Natural killer cell (primary cell): Measurements from ENCODE around the gene STAT5B. TPM values are rescaled to one million over a fixed set of nuclear protein-coding genes. Genes with fewer than 3 reads are reported as not detected.

Experiments used
- ATAC-seq, 3 donors: fragments of 150-1000 bp in 2 of 3; fragments of 200-7000 bp in 1 of 3; cut with Tn5 transposase; 1 replicate in 1 of 3; 2 replicates in 2 of 3; pipeline ENCODE4 v1.10.0; 2021; ENCODE audit warnings: mild to moderate bottlenecking in 2 of 3, moderate library complexity in 2 of 3
- DNase-seq, 2 donors: peaks; one replicate each; pipeline versions ENCODE4 v3.0.0 to v3.0.0-alpha.2; 2013 to 2021; ENCODE audit warnings: mixed read lengths in 1 of 2
- H3K27ac ChIP-seq: one replicate; pipeline ENCODE4 v1.5.1; 2013; ENCODE audit warnings: mild to moderate bottlenecking, low read length
- H3K27me3 ChIP-seq: one replicate; pipeline ENCODE4 v1.6.1; 2013; ENCODE audit warnings: low read length; ENCODE audit not compliant: control insufficient read depth, insufficient read depth
- H3K36me3 ChIP-seq: one replicate; pipeline ENCODE4 v1.6.1; 2013; ENCODE audit warnings: low read length; ENCODE audit not compliant: control insufficient read depth, insufficient read depth
- H3K4me1 ChIP-seq: one replicate; pipeline ENCODE4 v1.6.1; 2013; ENCODE audit warnings: low read length; ENCODE audit not compliant: control insufficient read depth, insufficient read depth
- H3K4me3 ChIP-seq: one replicate; pipeline ENCODE4 v1.5.1; 2013; ENCODE audit warnings: low read length
- H3K9me3 ChIP-seq: one replicate; pipeline ENCODE4 v1.6.1; 2013; ENCODE audit warnings: low read length; ENCODE audit not compliant: control insufficient read depth, insufficient read depth
- H3K27ac Mint-ChIP-seq, 2 donors: one replicate each; pipeline ENCODE4 v1.8.0; 2022; ENCODE audit warnings: mild to moderate bottlenecking in 2 of 2, mixed read lengths in 2 of 2, moderate library complexity in 1 of 2
- H3K27me3 Mint-ChIP-seq, 2 donors: one replicate each; pipeline ENCODE4 v1.8.0; 2022; ENCODE audit warnings: low read depth in 2 of 2, mixed read lengths in 2 of 2
- H3K36me3 Mint-ChIP-seq: one replicate; pipeline ENCODE4 v1.8.0; 2022; ENCODE audit warnings: mixed read lengths
- H3K4me1 Mint-ChIP-seq, 2 donors: one replicate each; pipeline ENCODE4 v1.8.0; 2022; ENCODE audit warnings: mixed read lengths in 2 of 2
- H3K4me3 Mint-ChIP-seq: one replicate; pipeline ENCODE4 v1.8.0; 2022; ENCODE audit warnings: mild to moderate bottlenecking, moderate library complexity, mixed read lengths
- H3K9me3 Mint-ChIP-seq, 2 donors: one replicate each; pipeline ENCODE4 v1.8.0; 2022; ENCODE audit warnings: mixed read lengths in 2 of 2
- WGBS: methylation state at CpG from one replicate; pipeline ENCODE4 v1.1.7; 2013; ENCODE audit warnings: missing lambda C conversion rate; ENCODE audit not compliant: insufficient coverage; 5-methylcytosine and 5-hydroxymethylcytosine counted together
- intact Hi-C: fragments of 100-400 bp; cut with micrococcal nuclease; formaldehyde crosslinking; loops from one replicate; pipeline ENCODE4 v1.14.2; 2022
- total RNA-seq, 4 donors: library from RNA; stranded (reverse); fragments of 120-200 nt in 1 of 4; gene quantifications; one replicate each; pipeline versions ENCODE4 v1.2.3 to v1.2.4, GENCODE V29; 2013 to 2022
- TF ChIP-seq, protein P1 (sequence below): fragments of 200-600 bp; IDR thresholded peaks from one replicate; pipeline ENCODE4 v1.8.0; 2022; ENCODE audit warnings: antibody characterized with exemption

The STAT5B gene
- total RNA-seq, 3 donors from 2014 or later (not counting 1 experiment from before 2014, with no cell fraction given): 79.9 to 112 (median 103) TPM

DNA sequence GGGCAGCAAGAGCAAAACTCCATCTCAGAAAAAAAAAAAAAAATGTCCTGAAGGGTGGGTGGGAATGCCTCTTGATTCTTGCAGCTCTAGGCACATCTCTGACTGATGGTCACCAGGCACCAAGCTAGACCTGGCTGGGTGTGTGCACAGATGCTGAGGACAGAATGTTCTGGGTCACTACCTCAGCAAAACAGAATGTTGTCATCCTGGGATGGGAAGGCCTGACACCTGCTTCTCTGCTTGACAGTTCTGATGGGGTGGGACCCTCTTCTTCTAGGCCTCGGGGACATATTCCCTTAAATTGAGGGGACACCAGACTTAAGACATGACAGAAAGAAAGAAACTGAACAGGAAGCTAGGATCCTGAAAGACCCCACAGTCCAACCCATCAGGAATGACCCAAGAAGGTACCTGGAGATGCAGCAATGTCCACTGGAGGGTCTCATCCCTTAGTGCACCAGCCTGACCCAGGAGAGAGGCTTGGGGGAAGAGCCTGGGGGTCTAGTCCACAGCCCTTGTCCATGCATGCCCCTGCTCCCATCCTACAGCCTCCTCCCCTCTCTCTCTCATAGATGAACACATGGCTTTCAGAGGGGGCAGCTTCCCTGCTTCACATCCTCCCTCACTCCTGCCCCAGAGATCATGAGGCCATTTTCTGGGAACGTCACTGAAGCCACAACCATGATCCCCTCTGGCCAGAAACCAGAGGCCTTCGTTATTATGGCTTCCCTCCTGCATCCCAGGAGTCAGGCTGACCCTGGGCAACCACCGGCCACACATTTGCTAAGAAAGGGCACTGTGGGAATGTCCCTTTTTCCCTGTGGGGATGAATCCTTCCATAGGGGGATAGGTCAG is 3.8 kb upstream of the STAT5B start:
- DNase-seq: no peak
- WGBS: 94% methylated on average over 4 of the region's 4 CpGs
- TF ChIP-seq, protein P1, sequence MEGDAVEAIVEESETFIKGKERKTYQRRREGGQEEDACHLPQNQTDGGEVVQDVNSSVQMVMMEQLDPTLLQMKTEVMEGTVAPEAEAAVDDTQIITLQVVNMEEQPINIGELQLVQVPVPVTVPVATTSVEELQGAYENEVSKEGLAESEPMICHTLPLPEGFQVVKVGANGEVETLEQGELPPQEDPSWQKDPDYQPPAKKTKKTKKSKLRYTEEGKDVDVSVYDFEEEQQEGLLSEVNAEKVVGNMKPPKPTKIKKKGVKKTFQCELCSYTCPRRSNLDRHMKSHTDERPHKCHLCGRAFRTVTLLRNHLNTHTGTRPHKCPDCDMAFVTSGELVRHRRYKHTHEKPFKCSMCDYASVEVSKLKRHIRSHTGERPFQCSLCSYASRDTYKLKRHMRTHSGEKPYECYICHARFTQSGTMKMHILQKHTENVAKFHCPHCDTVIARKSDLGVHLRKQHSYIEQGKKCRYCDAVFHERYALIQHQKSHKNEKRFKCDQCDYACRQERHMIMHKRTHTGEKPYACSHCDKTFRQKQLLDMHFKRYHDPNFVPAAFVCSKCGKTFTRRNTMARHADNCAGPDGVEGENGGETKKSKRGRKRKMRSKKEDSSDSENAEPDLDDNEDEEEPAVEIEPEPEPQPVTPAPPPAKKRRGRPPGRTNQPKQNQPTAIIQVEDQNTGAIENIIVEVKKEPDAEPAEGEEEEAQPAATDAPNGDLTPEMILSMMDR: no peak
- H3K27ac Mint-ChIP-seq: no peak overlapping the region
- H3K36me3 Mint-ChIP-seq: no peaks in the 10 kb centered on the region
- H3K9me3 Mint-ChIP-seq: no peaks in the 10 kb centered on the region
- peaks cover 14% of the 10 kb centered on the region for H3K4me1 ChIP-seq
- H3K4me3 ChIP-seq: no peak overlapping the region
- no peaks in the 10 kb centered on the region for H3K27me3 ChIP-seq
- peaks cover 16 to 19% of the 10 kb centered on the region in 2 donors for H3K4me1 Mint-ChIP-seq
- intact Hi-C loops: loop anchor here (10.0 kb wide), 1 partner anchor 55 kb away; no protein-coding TSS in a partner anchor
- H3K27ac ChIP-seq: no peak overlapping the region
- H3K27me3 Mint-ChIP-seq: no peaks in the 10 kb centered on the region
- no peaks in the 10 kb centered on the region for H3K36me3 ChIP-seq
- no peak for ATAC-seq
- no peak overlapping the region for H3K4me3 Mint-ChIP-seq
- H3K9me3 ChIP-seq: no peaks in the 10 kb centered on the region

DNA sequence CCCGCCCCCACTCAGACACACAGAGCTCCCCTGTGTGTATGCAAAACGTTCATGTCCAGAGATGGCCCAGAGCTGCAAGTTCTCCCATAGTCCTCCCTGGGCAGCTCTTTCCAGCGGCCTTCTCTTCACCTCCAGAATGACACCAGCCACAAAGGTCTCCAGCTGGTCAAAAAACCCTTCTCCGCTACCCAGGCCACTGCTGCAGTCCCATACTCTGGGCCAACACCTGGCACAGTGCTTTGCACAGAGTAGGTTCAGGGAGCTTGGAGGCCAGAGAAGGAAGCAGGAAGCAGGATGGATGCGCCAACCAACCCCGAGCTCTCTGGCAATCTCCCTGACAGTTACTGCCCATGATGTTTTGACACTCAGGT is 1.1 kb upstream of the STAT5B start:
- no peaks in the 10 kb centered on the region for H3K27me3 Mint-ChIP-seq
- DNase-seq (no peak), ATAC-seq (no peak)
- Histone ChIP-seq H3K27ac (no peak overlapping the region), H3K9me3 (no peaks in the 10 kb centered on the region), H3K4me3 (no peak overlapping the region), H3K27me3 (no peaks in the 10 kb centered on the region), H3K36me3 (no peaks in the 10 kb centered on the region), H3K4me1 (peaks cover 19% of the 10 kb centered on the region)
- H3K36me3 Mint-ChIP-seq: no peaks in the 10 kb centered on the region
- TF ChIP-seq, protein P1: no peak
- WGBS: 60% methylated on average over 6 of the region's 6 CpGs
- peak overlapping the region; percentile 71 for H3K4me3 Mint-ChIP-seq
- peaks cover 41 to 45% of the 10 kb centered on the region in 2 donors for H3K4me1 Mint-ChIP-seq
- H3K27ac Mint-ChIP-seq: peak overlapping the region; percentile 53 to 92
- no peaks in the 10 kb centered on the region for H3K9me3 Mint-ChIP-seq
- intact Hi-C loops: loop anchor here (10.0 kb wide), 1 partner anchor 53 kb away; no protein-coding TSS in a partner anchor

GRCh38 chr17:42276609-42277341 is 584 bp upstream of the STAT5B start:
- H3K9me3 ChIP-seq: no peaks in the 10 kb centered on the region
- Mint-ChIP-seq H3K9me3 (no peaks in the 10 kb centered on the region), H3K4me1 (peaks cover 47 to 51% of the 10 kb centered on the region in 2 donors), H3K27ac (peak overlapping the region; percentile 53 to 92), H3K27me3 (no peaks in the 10 kb centered on the region), H3K4me3 (peak overlapping the region; percentile 71), H3K36me3 (no peaks in the 10 kb centered on the region)
- H3K4me1 ChIP-seq: peaks cover 19% of the 10 kb centered on the region
- H3K4me3 ChIP-seq: peak overlapping the region; percentile 73
- no peaks in the 10 kb centered on the region for H3K27me3 ChIP-seq
- TF ChIP-seq, protein P1: no peak
- ATAC-seq: no peak
- intact Hi-C loops: loop anchor here (10.0 kb wide), 1 partner anchor 52 kb away; no protein-coding TSS in a partner anchor
- 3% methylated on average over 44 of the region's 44 CpGs for WGBS
- peak in 1 of 2 donors; percentile 61 for DNase-seq
- H3K27ac ChIP-seq: peak overlapping the region; percentile 74
- no peaks in the 10 kb centered on the region for H3K36me3 ChIP-seq
